ENCODE data around the gene RANBP3.

RANBP3 gene

DNA sequence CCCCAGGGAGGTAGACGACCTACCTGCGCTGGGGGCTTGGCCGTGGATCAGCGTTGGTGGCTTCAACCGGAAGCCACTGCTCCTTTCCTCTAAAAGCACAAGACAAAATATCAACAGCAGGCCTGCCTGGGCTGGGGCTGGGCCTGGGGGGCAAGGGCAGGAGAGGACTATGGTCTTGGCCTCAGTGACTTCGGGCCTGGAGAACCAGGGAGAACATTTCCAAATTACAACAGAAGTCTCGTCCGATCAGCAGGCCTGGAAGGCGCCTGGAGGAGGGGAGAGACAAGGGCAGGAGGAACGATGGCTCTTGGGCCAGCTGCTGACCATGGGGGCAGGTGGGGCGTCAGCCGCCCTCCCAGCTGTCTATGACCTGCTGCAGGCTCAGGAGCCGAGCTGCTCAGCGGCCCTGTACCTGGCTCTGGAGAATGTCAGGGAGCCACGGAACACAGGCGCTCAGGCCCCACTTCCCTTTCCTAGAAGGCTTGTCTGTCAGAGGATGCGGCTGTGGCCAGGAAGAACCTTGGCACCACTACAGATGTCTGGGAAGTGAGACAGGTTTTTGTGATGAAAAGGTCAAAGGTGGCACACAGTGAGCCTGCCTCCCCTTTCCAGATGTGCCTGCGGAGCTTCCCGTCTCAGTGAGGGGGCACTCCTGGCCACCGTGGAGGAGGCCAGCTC, 44.4 kb downstream of the RANBP3 start:
- peaks cover 4% of the 10 kb centered on the region; the same call in 1 of the 2 replicates for H3K4me1 ChIP-seq (ENCODE audit: control insufficient read depth, insufficient read depth, low read length)
- ChIA-PET POLR2A (no interaction called here), CTCF (interaction anchor here (1.1 kb wide), 1 partner anchor 15 kb away, joined by 5 read pairs; no protein-coding TSS in a partner anchor)
- H3K4me3 ChIP-seq (ENCODE audit: low read depth, low read length) = no peak overlapping the region
- TF ChIP-seq, protein P1, sequence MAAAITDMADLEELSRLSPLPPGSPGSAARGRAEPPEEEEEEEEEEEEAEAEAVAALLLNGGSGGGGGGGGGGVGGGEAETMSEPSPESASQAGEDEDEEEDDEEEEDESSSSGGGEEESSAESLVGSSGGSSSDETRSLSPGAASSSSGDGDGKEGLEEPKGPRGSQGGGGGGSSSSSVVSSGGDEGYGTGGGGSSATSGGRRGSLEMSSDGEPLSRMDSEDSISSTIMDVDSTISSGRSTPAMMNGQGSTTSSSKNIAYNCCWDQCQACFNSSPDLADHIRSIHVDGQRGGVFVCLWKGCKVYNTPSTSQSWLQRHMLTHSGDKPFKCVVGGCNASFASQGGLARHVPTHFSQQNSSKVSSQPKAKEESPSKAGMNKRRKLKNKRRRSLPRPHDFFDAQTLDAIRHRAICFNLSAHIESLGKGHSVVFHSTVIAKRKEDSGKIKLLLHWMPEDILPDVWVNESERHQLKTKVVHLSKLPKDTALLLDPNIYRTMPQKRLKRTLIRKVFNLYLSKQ (tag by site-specific recombination; IDR thresholded peaks at IDR 0.05; ENCODE audit: borderline replicate concordance) = no peak
- TF ChIP-seq FEZF1 (tag by site-specific recombination; IDR thresholded peaks at IDR 0.05) (no peak), ZNF19 (tag by site-specific recombination; IDR thresholded peaks at IDR 0.05; ENCODE audit: low read depth) (no peak), ZNF140 (tag by site-specific recombination; IDR thresholded peaks at IDR 0.05) (no peak), ZBTB1 (tag by site-specific recombination; IDR thresholded peaks at IDR 0.05) (no peak), ZNF510 (tag by site-specific recombination; IDR thresholded peaks at IDR 0.05; ENCODE audit: insufficient replicate concordance) (no peak)
- H3K36me3 ChIP-seq (ENCODE audit: control insufficient read depth in 2 of 2, insufficient read depth in 1 of 2, low read length in 2 of 2) = peaks cover 17 to 78% of the 10 kb centered on the region in 2 experiments
- no peaks in the 10 kb centered on the region for H3K9me3 ChIP-seq (ENCODE audit: control insufficient read depth, insufficient read depth, low read depth, low read length)
- H3K27ac ChIP-seq (ENCODE audit: extremely low read depth, low read depth, low read length) = no peak overlapping the region

DNA sequence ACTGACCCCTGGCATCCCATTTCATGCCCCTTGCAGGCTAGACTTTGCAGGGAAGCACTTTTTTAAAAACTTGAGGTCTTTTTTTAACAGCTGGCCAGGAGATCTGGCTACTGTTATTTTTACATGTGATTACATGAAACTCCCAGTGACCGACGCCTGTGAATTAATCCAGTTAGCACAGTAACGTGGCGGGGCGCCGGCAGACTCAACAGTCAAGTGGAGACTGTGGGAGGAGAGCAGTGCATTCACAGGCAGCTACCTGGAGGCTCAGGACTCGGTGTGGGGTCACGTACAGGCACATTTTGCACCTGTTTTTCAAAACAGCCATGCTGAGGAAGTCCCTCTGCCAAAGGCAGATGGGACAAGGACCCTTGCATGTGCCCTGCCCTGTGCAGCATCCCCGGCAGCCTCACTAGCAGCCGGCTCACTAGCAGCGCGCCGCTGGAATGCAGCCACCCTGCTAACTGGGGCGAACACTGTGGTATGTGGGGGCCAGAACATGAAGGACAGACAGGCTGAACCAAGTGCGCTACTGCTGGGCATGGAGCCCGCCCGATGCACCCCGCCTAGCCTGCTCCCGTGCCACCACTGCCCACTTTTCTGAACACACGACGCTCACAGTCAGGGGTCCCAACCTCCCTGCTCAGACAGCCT, 45.2 kb downstream of the RANBP3 start:
- ChIA-PET CTCF (interaction anchor here (0.6 kb wide), 1 partner anchor 106 kb away, joined by 3 read pairs; no protein-coding TSS in a partner anchor), POLR2A (no interaction called here)
- Histone ChIP-seq H3K9me3 (ENCODE audit: control insufficient read depth, insufficient read depth, low read depth, low read length) (no peaks in the 10 kb centered on the region), H3K4me3 (ENCODE audit: low read depth, low read length) (no peak overlapping the region), H3K4me1 (ENCODE audit: control insufficient read depth, insufficient read depth, low read length) (peaks cover 4% of the 10 kb centered on the region; the same call in 1 of the 2 replicates), H3K27ac (ENCODE audit: extremely low read depth, low read depth, low read length) (no peak overlapping the region), H3K36me3 (ENCODE audit: control insufficient read depth in 2 of 2, insufficient read depth in 1 of 2, low read length in 2 of 2) (peaks cover 22 to 83% of the 10 kb centered on the region in 2 experiments)
- TF ChIP-seq, protein P2, sequence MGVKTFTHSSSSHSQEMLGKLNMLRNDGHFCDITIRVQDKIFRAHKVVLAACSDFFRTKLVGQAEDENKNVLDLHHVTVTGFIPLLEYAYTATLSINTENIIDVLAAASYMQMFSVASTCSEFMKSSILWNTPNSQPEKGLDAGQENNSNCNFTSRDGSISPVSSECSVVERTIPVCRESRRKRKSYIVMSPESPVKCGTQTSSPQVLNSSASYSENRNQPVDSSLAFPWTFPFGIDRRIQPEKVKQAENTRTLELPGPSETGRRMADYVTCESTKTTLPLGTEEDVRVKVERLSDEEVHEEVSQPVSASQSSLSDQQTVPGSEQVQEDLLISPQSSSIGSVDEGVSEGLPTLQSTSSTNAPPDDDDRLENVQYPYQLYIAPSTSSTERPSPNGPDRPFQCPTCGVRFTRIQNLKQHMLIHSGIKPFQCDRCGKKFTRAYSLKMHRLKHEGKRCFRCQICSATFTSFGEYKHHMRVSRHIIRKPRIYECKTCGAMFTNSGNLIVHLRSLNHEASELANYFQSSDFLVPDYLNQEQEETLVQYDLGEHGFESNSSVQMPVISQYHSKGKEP (tag by site-specific recombination; IDR thresholded peaks at IDR 0.05) = no peak
- TF ChIP-seq KLF9 (tag by site-specific recombination; IDR thresholded peaks at IDR 0.05; ENCODE audit: low read depth) = no peak

DNA sequence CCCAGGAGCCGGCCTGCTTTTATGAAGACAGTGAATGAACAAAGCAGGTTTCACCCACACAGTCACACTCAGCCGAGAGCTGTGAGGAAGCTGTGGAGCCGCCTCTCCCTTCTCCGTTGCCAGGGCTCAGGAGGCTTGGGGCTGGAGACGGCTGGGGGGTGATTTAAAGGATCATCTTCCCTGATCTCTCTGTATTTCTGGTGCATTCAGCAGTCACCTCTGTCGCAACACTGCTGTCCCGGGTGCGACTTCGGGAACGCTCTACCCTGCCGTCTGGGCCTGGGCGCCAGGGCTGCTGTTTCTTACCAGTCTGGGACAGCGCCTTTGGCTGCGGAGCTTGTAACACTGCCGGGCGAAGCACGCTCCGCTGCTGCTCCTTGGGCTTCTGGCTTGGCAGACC, 45.8 kb downstream of the RANBP3 start:
- H3K4me3 ChIP-seq (ENCODE audit: low read depth, low read length) = no peak overlapping the region
- ChIA-PET POLR2A (no interaction called here), CTCF (no interaction called here)
- H3K36me3 ChIP-seq (ENCODE audit: control insufficient read depth in 2 of 2, insufficient read depth in 1 of 2, low read length in 2 of 2) = peaks cover 22 to 83% of the 10 kb centered on the region in 2 experiments
- no peaks in the 10 kb centered on the region for H3K9me3 ChIP-seq (ENCODE audit: control insufficient read depth, insufficient read depth, low read depth, low read length)
- no peak overlapping the region for H3K27ac ChIP-seq (ENCODE audit: extremely low read depth, low read depth, low read length)
- peaks cover 4% of the 10 kb centered on the region; the same call in 1 of the 2 replicates for H3K4me1 ChIP-seq (ENCODE audit: control insufficient read depth, insufficient read depth, low read length)
- no peak for TF ChIP-seq ZNF112 (tag by site-specific recombination; IDR thresholded peaks at IDR 0.05)
- no peak for TF ChIP-seq ZBTB21 (tag by site-specific recombination; IDR thresholded peaks at IDR 0.05)
- TF ChIP-seq ZNF626 (tag by site-specific recombination; IDR thresholded peaks at IDR 0.05) = no peak
- TF ChIP-seq, protein P1 (tag by site-specific recombination; IDR thresholded peaks at IDR 0.05; ENCODE audit: borderline replicate concordance) = no peak
- no peak for TF ChIP-seq ZNF37A (tag by site-specific recombination; IDR thresholded peaks at IDR 0.05)
- TF ChIP-seq ZNF785 (tag by site-specific recombination; IDR thresholded peaks at IDR 0.05) = no peak
- TF ChIP-seq, protein P3, sequence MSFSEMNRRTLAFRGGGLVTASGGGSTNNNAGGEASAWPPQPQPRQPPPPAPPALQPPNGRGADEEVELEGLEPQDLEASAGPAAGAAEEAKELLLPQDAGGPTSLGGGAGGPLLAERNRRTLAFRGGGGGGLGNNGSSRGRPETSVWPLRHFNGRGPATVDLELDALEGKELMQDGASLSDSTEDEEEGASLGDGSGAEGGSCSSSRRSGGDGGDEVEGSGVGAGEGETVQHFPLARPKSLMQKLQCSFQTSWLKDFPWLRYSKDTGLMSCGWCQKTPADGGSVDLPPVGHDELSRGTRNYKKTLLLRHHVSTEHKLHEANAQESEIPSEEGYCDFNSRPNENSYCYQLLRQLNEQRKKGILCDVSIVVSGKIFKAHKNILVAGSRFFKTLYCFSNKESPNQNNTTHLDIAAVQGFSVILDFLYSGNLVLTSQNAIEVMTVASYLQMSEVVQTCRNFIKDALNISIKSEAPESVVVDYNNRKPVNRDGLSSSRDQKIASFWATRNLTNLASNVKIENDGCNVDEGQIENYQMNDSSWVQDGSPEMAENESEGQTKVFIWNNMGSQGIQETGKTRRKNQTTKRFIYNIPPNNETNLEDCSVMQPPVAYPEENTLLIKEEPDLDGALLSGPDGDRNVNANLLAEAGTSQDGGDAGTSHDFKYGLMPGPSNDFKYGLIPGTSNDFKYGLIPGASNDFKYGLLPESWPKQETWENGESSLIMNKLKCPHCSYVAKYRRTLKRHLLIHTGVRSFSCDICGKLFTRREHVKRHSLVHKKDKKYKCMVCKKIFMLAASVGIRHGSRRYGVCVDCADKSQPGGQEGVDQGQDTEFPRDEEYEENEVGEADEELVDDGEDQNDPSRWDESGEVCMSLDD (tag by site-specific recombination; IDR thresholded peaks at IDR 0.05) = no peak
- TF ChIP-seq, protein P4, sequence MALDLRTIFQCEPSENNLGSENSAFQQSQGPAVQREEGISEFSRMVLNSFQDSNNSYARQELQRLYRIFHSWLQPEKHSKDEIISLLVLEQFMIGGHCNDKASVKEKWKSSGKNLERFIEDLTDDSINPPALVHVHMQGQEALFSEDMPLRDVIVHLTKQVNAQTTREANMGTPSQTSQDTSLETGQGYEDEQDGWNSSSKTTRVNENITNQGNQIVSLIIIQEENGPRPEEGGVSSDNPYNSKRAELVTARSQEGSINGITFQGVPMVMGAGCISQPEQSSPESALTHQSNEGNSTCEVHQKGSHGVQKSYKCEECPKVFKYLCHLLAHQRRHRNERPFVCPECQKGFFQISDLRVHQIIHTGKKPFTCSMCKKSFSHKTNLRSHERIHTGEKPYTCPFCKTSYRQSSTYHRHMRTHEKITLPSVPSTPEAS (tag by site-specific recombination; IDR thresholded peaks at IDR 0.05) = no peak
- TF ChIP-seq, protein P5, sequence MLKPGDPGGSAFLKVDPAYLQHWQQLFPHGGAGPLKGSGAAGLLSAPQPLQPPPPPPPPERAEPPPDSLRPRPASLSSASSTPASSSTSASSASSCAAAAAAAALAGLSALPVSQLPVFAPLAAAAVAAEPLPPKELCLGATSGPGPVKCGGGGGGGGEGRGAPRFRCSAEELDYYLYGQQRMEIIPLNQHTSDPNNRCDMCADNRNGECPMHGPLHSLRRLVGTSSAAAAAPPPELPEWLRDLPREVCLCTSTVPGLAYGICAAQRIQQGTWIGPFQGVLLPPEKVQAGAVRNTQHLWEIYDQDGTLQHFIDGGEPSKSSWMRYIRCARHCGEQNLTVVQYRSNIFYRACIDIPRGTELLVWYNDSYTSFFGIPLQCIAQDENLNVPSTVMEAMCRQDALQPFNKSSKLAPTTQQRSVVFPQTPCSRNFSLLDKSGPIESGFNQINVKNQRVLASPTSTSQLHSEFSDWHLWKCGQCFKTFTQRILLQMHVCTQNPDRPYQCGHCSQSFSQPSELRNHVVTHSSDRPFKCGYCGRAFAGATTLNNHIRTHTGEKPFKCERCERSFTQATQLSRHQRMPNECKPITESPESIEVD (tag by site-specific recombination; IDR thresholded peaks at IDR 0.05) = no peak
- no peak for TF ChIP-seq BCL11B (tag by site-specific recombination; IDR thresholded peaks at IDR 0.05; ENCODE audit: low read depth)
- TF ChIP-seq HOXA7 (CRISPR knock-in tag; IDR thresholded peaks at IDR 0.05; ENCODE audit: borderline replicate concordance) = no peak
- no peak for TF ChIP-seq ZNF157 (tag by site-specific recombination; IDR thresholded peaks at IDR 0.05)
